ENCODE data around the gene OIT3.

- TF ChIP-seq CTCF (IDR thresholded peaks at IDR 0.05; ENCODE audit: poor library complexity, severe bottlenecking) (no peak), REST (IDR thresholded peaks at IDR 0.05; ENCODE audit: borderline replicate concordance) (no peak), POLR2AphosphoS5 (IDR thresholded peaks at IDR 0.05) (no peak)
Observed at GRCh38 chr10:72855790-72856189, 37.7 kb upstream of the OIT3 start.
